D721Med (cell line): ENCODE data around the gene RYR2.
"Not testable (repeated sequence)": the region's sequence is repeated elsewhere in the genome, so short reads cannot be mapped to it uniquely, and the experiment has no call there.

ENCODE experiments used
- DNase-seq: peaks from one replicate; pipeline ENCODE4 v3.0.0; 2011; ENCODE audit warnings: low spot score; ENCODE audit not compliant: insufficient read length
- FAIRE-seq: peaks from 2 replicates; lab custom pipeline; 2011; peaks lifted over from hg19 to GRCh38; lab: Jason Lieb, UNC
- CTCF ChIP-seq: IDR thresholded peaks from 2 replicates; pipeline ENCODE4 v1.5.1; 2012; ENCODE audit warnings: mild to moderate bottlenecking, control low read depth; ENCODE audit not compliant: insufficient read depth; ENCODE audit errors: missing control alignments

The RYR2 gene

GRCh38 chr1:237799762-237800474 lies 757.9 kb downstream of the RYR2 start:
- FAIRE-seq (peak; percentile 83), DNase-seq (peak; percentile 62)
- peak; percentile 28 for TF ChIP-seq CTCF

DNA sequence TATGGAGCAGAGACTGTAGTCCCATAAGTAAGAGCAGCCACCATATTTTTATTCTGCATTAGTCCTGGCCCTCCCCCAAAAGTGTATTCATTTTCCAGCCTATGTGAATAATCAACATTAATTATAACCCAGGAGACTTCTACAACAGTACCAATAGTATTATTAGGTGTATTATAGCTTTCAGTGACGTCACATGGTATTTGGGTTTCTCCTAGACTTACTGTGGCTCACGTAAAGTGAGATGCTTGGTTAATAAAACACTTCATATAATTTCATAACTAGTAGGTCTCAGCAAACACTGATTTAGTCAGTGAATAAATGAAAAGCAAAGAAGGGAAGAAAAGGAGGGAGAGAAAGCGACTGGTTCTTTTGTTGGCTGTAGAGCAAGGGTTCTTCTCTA lies 762.5 kb downstream of the RYR2 start:
- TF ChIP-seq CTCF = no peak
- FAIRE-seq = no peak
- DNase-seq = no peak

GRCh38 chr1:237809099-237809498 lies 767.1 kb downstream of the RYR2 start:
- no peak for FAIRE-seq
- TF ChIP-seq CTCF = no peak
- DNase-seq = no peak

DNA sequence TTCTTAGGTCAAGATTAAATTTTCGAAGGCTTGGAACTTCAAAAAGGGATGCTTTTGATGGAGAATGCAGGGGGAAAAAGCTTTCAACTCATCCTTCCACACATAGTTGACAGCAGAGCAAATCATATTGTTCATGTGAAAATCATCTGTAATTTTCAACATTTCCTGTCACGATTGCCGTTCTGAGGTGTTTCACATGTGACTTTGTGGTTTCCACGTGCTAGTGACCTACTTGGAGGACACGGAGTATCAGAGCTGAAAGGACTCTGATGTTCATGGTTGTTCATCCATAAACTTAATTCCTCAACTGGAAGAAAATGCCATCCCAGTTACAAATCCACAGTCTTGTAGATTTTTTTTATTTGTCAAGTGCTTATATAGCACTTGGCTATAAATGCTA lies 769.6 kb downstream of the RYR2 start:
- TF ChIP-seq CTCF = no peak
- DNase-seq (no peak), FAIRE-seq (peak; percentile 51)

- DNase-seq (no peak), FAIRE-seq (no peak)
- no peak for TF ChIP-seq CTCF
Observed at GRCh38 chr1:237812061-237812460, 770.1 kb downstream of the RYR2 start.

- FAIRE-seq (no peak), DNase-seq (no peak)
- TF ChIP-seq CTCF = peak; percentile 47
Observed at GRCh38 chr1:237814319-237814924, 772.4 kb downstream of the RYR2 start.

DNA sequence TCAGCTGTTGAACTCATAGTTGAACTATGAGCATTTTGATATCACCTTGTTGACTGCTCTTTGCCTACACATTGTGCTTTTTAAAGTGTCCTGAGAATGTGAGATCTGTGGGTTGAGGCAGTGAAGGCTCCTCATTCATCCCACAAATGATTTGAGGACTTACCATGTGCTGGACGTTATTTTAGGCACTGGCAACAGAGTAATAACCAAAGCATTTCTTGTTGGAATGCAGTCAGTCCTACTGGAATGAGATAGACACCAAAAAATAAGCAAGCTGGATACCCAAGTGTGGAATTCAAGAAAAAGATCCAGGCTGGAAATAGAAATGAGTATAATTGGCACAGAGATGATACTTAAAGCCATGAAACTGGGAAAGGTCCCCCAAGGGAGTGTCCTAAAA lies 775.3 kb downstream of the RYR2 start:
- FAIRE-seq (no peak), DNase-seq (no peak)
- no peak for TF ChIP-seq CTCF

DNA sequence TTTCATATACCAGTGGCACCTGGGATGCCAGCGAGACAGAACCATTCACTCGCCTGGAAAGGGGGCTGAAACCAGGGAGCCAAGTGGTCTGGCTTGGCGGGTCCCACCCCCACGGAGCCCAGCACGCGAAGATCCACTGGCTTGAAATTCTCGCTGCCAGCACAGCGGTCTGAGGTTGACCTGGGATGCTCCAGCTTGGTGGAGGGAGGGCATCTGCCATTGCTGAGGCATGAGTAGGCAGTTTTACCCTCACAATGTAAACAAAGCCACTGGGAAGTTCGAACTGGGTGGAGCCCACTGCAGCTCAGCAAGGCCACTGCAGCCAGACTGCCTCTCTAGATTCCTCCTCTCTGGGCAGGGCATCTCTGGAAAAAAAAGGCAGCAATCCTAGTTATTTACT lies 778.6 kb downstream of the RYR2 start:
- DNase-seq, FAIRE-seq: not testable (repeated sequence)
